Rectal smooth muscle tissue (tissue), 1 donor: ENCODE data around the gene LTB4R.
"Not testable (repeated sequence)": the region's sequence is repeated elsewhere in the genome, so short reads cannot be mapped to it uniquely, and the experiment has no call there.

Source experiments
- H3K27ac ChIP-seq: one replicate; pipeline ENCODE4 v1.7.0; 2013; ENCODE audit warnings: low read depth, low read length, inconsistent platforms
- H3K27me3 ChIP-seq: one replicate; pipeline ENCODE4 v1.7.0; 2013; ENCODE audit warnings: low read length; ENCODE audit not compliant: control insufficient read depth, insufficient read depth
- H3K36me3 ChIP-seq: one replicate; pipeline ENCODE4 v1.7.0; 2013; ENCODE audit warnings: low read length; ENCODE audit not compliant: control insufficient read depth, insufficient read depth
- H3K4me1 ChIP-seq: one replicate; pipeline ENCODE4 v1.7.0; 2013; ENCODE audit warnings: low read length; ENCODE audit not compliant: control insufficient read depth, insufficient read depth
- H3K4me3 ChIP-seq: one replicate; pipeline ENCODE4 v1.7.0; 2013; ENCODE audit warnings: low read length
- H3K9ac ChIP-seq: one replicate; pipeline ENCODE4 v1.7.0; 2013; ENCODE audit warnings: low read length

LTB4R gene

DNA sequence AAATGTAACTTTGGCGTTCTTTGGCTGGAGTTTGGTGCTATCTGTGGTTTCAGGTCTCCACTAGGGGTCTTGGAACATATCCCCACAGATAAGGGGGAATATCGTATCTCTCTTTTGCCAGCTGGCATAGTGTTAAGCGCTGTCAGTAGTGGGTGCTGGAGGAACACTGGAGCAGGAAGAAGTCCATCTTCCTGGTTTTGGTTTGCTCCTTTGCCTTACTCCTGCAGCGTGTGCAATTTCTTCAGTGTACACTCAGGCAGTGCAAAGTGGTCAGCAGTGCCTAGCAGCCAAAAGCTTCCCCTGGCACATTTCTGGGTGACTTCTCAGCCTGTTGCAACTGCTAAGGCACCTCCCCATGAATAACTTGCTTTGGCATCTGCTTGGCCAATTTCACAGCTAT is 40.2 kb downstream of the LTB4R start:
- Histone ChIP-seq H3K4me3 (no peak overlapping the region), H3K36me3 (no peaks in the 10 kb centered on the region), H3K4me1 (no peaks in the 10 kb centered on the region), H3K9ac (no peak overlapping the region), H3K27ac (no peak overlapping the region), H3K27me3 (no peaks in the 10 kb centered on the region)

DNA sequence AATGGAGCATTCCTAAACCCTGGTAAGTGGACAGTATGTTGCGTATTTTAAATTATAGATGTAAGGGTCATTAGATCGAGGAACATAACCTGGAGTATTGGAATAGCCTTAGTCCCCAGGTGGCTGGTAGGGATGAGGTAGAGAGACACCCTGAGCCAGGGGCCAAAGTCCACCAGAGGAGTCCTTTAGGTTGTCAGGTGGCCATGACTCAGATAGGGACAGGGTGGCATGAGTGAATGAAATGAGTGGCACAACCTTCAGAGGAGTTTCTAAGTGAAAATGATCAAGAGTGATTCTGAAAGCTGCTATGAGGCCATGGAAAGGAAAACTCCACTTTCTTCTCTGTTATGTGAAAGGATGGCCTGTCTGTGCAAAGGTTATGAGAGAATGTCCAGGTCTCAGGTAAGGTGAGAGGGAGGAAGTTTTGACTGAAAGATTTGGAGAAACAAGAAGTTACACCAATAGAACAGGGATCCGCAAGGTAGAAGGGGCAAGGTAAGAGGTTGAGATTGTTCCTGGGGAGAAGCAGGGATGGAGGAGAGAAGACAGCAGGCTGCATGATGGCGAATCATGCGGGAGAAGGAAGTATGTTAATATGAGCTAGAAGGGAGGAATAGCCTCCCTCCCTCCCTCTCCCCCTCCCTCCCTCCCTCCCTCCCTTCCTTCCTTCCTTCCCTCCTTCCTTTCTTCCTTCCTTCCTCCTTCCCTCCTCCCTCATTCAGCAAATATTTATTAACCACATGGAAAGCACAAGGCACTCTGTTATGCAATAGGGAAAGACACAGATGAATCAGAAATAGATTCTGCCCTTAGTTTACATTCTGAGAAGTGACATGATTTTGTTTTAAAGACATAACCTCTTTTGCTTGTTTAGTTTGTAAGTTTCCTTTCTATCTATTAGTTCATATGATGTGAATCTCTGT is 42.5 kb downstream of the LTB4R start:
- Histone ChIP-seq H3K36me3 (no peaks in the 10 kb centered on the region), H3K4me1 (no peaks in the 10 kb centered on the region), H3K9ac (no peak overlapping the region), H3K27ac (no peak overlapping the region), H3K4me3 (no peak overlapping the region), H3K27me3 (no peaks in the 10 kb centered on the region)

GRCh38 chr14:24354482-24354825 is 43.2 kb downstream of the LTB4R start:
- H3K4me3 ChIP-seq, H3K9ac ChIP-seq, H3K27me3 ChIP-seq, H3K4me1 ChIP-seq, H3K27ac ChIP-seq, H3K36me3 ChIP-seq: not testable (repeated sequence)

DNA sequence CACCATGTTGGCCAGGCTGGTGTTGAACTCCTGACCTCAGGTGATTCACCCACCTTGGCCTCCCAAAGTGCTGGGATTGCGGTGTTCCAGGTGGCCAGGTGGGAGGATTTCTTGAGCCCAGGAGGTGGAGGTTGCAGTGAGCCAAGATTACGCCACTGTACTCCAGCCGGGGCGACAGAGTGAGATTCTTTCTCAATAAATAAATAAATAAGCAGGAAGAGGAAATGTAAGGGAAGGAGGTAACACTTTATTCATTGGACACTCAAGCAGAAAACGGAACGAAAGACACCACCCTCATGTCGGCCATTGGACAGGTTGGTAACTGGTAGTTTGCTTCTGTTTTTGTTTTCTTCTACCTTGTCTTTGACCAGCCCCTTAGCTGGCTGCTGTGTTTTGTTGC is 43.7 kb downstream of the LTB4R start:
- no peaks in the 10 kb centered on the region for H3K27me3 ChIP-seq
- no peak overlapping the region for H3K27ac ChIP-seq
- H3K4me3 ChIP-seq = no peak overlapping the region
- H3K4me1 ChIP-seq = no peaks in the 10 kb centered on the region
- H3K9ac ChIP-seq = no peak overlapping the region
- no peaks in the 10 kb centered on the region for H3K36me3 ChIP-seq

DNA sequence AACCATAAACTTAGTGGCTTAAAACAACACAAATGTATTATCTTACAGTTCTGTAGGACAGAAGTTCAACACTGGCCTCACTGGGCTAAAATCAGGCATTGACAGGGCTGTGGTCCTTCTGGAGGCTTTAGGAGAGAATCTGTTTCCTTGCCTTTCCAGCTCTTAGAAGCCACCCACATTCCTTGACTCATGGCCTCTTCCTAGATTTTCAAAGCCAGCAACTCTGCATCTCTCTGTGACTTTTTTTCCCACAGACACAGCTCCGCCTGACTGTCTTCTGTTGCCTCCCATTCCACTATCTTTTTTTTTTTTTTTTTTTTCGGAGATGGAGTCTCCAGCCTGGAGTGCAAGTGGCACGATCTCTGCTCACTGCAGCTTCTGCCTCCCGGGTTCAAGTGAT is 44.9 kb downstream of the LTB4R start:
- H3K27ac ChIP-seq = no peak overlapping the region
- no peaks in the 10 kb centered on the region for H3K4me1 ChIP-seq
- no peak overlapping the region for H3K9ac ChIP-seq
- H3K36me3 ChIP-seq = no peaks in the 10 kb centered on the region
- no peaks in the 10 kb centered on the region for H3K27me3 ChIP-seq
- no peak overlapping the region for H3K4me3 ChIP-seq

DNA sequence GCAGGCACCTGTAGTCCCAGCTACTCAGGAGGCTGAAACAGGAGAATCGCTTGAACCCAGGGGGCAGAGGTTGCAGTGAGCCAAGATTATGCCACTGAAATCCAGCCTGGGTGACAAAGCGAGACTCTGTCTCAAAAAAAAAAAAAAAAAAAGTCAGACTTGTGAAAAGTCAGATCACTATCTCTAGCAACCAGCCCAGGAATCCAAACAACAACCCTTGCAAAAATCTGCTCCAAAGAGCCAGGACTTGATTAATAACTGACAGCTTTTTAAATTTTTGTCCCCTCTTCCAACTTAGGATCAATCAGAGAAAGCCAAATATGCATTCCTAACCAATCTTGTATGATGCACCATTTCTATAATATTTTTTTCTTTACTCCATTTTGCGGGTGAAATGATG is 49.0 kb downstream of the LTB4R start:
- Histone ChIP-seq H3K4me3 (no peak overlapping the region), H3K9ac (no peak overlapping the region), H3K4me1 (peaks cover under 1% of the 10 kb centered on the region), H3K27ac (no peak overlapping the region), H3K36me3 (no peaks in the 10 kb centered on the region), H3K27me3 (no peaks in the 10 kb centered on the region)

DNA sequence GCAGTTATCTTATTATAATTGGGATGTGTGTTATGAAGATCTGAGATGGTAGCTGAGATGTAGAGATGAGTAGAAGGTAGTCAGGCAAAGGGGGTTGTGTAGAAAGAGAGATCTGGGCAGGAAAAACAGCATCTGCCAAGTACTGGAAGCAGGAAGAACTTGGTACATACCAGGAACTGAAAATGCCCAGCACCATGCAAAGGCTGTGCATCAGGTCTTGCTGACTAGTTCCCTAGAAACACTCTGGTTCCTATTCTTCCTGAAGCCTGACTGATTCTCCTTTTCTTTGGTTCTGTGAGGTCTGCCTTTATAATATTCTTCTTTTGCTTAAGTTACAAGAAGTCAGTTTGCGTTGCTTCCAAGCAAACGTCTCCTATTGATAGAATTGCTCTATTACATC is 50.0 kb downstream of the LTB4R start:
- H3K4me1 ChIP-seq = peaks cover 8% of the 10 kb centered on the region
- no peaks in the 10 kb centered on the region for H3K27me3 ChIP-seq
- H3K36me3 ChIP-seq = no peaks in the 10 kb centered on the region
- no peak overlapping the region for H3K27ac ChIP-seq
- H3K4me3 ChIP-seq = no peak overlapping the region
- no peak overlapping the region for H3K9ac ChIP-seq

- Histone ChIP-seq H3K27me3 (no peaks in the 10 kb centered on the region), H3K4me1 (peaks cover 11% of the 10 kb centered on the region), H3K27ac (no peak overlapping the region), H3K9ac (no peak overlapping the region), H3K4me3 (no peak overlapping the region), H3K36me3 (no peaks in the 10 kb centered on the region)
These were observed 51.1 kb downstream of the LTB4R start for GRCh38 chr14:24362241-24362960.

- H3K27ac ChIP-seq = no peak overlapping the region
- no peaks in the 10 kb centered on the region for H3K27me3 ChIP-seq
- peaks cover 14% of the 10 kb centered on the region for H3K4me1 ChIP-seq
- no peaks in the 10 kb centered on the region for H3K36me3 ChIP-seq
- no peak overlapping the region for H3K4me3 ChIP-seq
- no peak overlapping the region for H3K9ac ChIP-seq
These were observed 52.1 kb downstream of the LTB4R start for GRCh38 chr14:24363401-24363800.

DNA sequence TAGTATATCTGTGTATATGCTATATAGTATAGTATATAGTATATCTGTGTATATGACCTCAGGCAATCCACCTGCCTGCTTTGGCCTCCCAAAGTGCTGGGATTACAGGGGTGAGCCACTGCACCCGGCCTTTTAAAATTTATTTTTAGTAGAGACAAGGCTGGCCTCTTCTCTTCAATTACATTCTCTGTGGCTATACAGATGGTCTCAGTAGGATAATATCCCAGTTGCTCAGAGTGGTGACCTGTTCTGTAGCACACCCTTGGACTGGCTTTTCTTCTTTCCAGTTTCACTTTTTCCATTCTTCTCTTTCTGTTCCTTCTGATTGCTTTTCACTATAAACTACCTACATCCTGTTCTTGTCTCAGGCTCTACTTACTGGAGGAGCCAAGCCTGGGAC is 53.5 kb downstream of the LTB4R start:
- H3K9ac ChIP-seq = no peak overlapping the region
- H3K27me3 ChIP-seq = no peaks in the 10 kb centered on the region
- no peaks in the 10 kb centered on the region for H3K36me3 ChIP-seq
- H3K4me3 ChIP-seq = no peak overlapping the region
- peaks cover 14% of the 10 kb centered on the region for H3K4me1 ChIP-seq
- peak overlapping the region; percentile 99 for H3K27ac ChIP-seq

GRCh38 chr14:24365600-24366412 is 54.5 kb downstream of the LTB4R start:
- H3K9ac ChIP-seq = peak overlapping the region; percentile 74
- no peaks in the 10 kb centered on the region for H3K27me3 ChIP-seq
- H3K27ac ChIP-seq = peak overlapping the region; percentile 99
- no peaks in the 10 kb centered on the region for H3K36me3 ChIP-seq
- H3K4me1 ChIP-seq = peaks cover 14% of the 10 kb centered on the region
- peak overlapping the region; percentile 78 for H3K4me3 ChIP-seq

DNA sequence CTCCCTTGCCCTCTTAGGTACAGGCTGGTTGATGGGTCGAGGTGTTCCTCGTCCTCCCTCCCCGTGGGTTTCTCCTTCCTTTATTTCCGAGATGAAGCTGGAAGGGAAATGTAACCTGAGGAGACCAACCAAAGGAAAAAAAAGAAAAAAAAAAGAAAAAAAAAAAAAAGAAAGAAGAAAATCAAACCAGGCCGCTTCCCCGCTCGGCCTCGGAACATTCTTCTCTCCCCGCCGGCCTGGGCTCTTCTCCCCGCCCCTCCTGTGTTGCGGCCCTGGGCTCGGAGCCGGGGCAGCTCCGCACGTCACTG is 55.1 kb downstream of the LTB4R start:
- peak overlapping the region; percentile 99 for H3K27ac ChIP-seq
- peak overlapping the region; percentile 78 for H3K4me3 ChIP-seq
- H3K27me3 ChIP-seq = no peaks in the 10 kb centered on the region
- no peaks in the 10 kb centered on the region for H3K36me3 ChIP-seq
- peaks cover 14% of the 10 kb centered on the region for H3K4me1 ChIP-seq
- H3K9ac ChIP-seq = peak overlapping the region; percentile 74
